GM13977 (cell line): ENCODE measurements around the gene ULK1.
"Not testable (repeated sequence)": the region's sequence is repeated elsewhere in the genome, so short reads cannot be mapped to it uniquely, and the experiment has no call there.

Experiments
- DNase-seq: peaks from one replicate; pipeline ENCODE4 v3.0.0; 2012; ENCODE audit warnings: low spot score
- CTCF ChIP-seq: IDR thresholded peaks from 2 replicates; pipeline ENCODE4 v1.5.1; 2012; ENCODE audit warnings: mild to moderate bottlenecking, control low read depth; ENCODE audit not compliant: insufficient read depth; ENCODE audit errors: extremely low read depth, missing control alignments
- in situ Hi-C: fragments of 300-500 bp; cut with MboI; formaldehyde crosslinking; loops from one replicate; pipeline ENCODE4 v1.12.0; 2022; ENCODE audit warnings: low sequenced_read_pairs, low pct_unique_long_range_greater_than_20kb, mixed read lengths, inconsistent platforms; ENCODE audit not compliant: unreplicated experiment

ULK1 gene

GRCh38 chr12:131882804-131883520 lies 11.5 kb upstream of the ULK1 start:
- DNase-seq, result no peak

GRCh38 chr12:131883521-131883900 lies 10.9 kb upstream of the ULK1 start:
- DNase-seq, result no peak
- no peak for TF ChIP-seq CTCF
- in situ Hi-C loops, result no loop called here

More at GRCh38 chr12:131882804-131883520, 11.5 kb upstream of the ULK1 start:
- in situ Hi-C loops, result no loop called here
- no peak for TF ChIP-seq CTCF

- DNase-seq, in situ Hi-C loops: not testable (repeated sequence)
Observed at GRCh38 chr12:131885076-131885475, 9.3 kb upstream of the ULK1 start.

GRCh38 chr12:131885543-131886057 lies 8.8 kb upstream of the ULK1 start:
- DNase-seq, result no peak
- in situ Hi-C loops, result no loop called here
- TF ChIP-seq CTCF, result no peak

- in situ Hi-C loops, DNase-seq: not testable (repeated sequence)
Observed at GRCh38 chr12:131891722-131892121, 2.7 kb upstream of the ULK1 start.

- TF ChIP-seq CTCF, result no peak
- no peak for DNase-seq
- in situ Hi-C loops, result no loop called here
Observed at GRCh38 chr12:131892711-131893604, 1.5 kb upstream of the ULK1 start.

GRCh38 chr12:131893605-131894312 lies 663 bp upstream of the ULK1 start:
- no peak for DNase-seq
- in situ Hi-C loops, result no loop called here
- no peak for TF ChIP-seq CTCF
